Measurements from ENCODE around the gene HSD17B14. TPM values are rescaled to one million over a fixed set of nuclear protein-coding genes. Genes with fewer than 3 reads are reported as not detected.

HSD17B14 gene
- total and polyA plus RNA-seq, 2 of the 13 experiments (the other 11 are each of a cell fraction or from before 2014, with no cell fraction given): 0.58 to 1.2 TPM

DNA sequence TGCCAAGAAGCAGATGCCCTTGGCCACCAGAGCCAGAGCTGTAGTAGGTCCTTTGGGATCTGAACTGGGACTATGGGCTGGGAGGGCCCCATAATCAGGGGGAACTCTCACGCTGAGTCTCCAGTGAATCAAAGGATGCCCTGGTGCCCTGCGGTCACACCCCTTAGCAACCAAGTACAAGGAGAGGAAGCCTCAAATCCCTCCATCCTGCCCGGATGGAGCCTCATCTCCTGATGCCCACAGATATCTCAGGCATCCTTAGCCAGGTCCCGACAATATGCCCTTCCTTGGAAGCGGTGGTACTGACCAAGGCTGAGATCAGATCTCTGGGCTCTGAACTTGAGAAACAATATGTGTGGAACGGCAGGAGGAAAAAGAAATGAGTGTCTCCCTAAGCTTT lies 30.4 kb upstream of the HSD17B14 start:
- Histone ChIP-seq H3K4me3 (replicated peaks in 1 of 3; ENCODE audit: insufficient read depth in 1 of 3, low read depth in 2 of 3, low read length in 3 of 3) (no peak overlapping the region), H3K4me2 (ENCODE audit: low read depth, low read length) (peak overlapping the region; percentile 95), H3K27ac (ENCODE audit: extremely low read length, insufficient read depth, low read length) (no peak overlapping the region), H3K9me3 (ENCODE audit: low read length) (no peaks in the 10 kb centered on the region), H3K27me3 (ENCODE audit: control insufficient read depth in 1 of 2, insufficient read depth in 2 of 2, low read length in 2 of 2) (no peaks in the 10 kb centered on the region), H4K20me1 (ENCODE audit: insufficient read depth, low read length) (no peaks in the 10 kb centered on the region), H3K79me2 (ENCODE audit: insufficient read depth, low read length) (no peaks in the 10 kb centered on the region), H2AFZ (ENCODE audit: low read length) (no peak overlapping the region), H3K9ac (ENCODE audit: insufficient read depth, low read depth, low read length) (no peak overlapping the region), H3K36me3 (replicated peaks in 1 of 2; ENCODE audit: control insufficient read depth in 1 of 2, insufficient read depth in 2 of 2, low read length in 2 of 2) (no peaks in the 10 kb centered on the region), H3K4me1 (ENCODE audit: insufficient read depth, low read length) (peaks cover 25% of the 10 kb centered on the region)
- CTCF ChIA-PET (ENCODE audit: low intra/inter-chr PET ratio, low total read pairs): no interaction called here
- FAIRE-seq (no peak), DNase-seq (ENCODE audit: low spot score) (no peak), ATAC-seq (no peak)
- in situ Hi-C loops (cut with HindIII; ENCODE audit: extremely low pct_ligation_motif_present, low pct_unique_long_range_greater_than_20kb): no loop called here
- TF ChIP-seq ZNF605 (CRISPR knock-in tag; IDR thresholded peaks at IDR 0.05) (peak; percentile 14; the same call in 1 of the 2 replicates), ZNF792 (CRISPR knock-in tag; IDR thresholded peaks at IDR 0.05) (no peak)
- POLR2A ChIA-PET: interaction anchor here (1.9 to 3.1 kb wide), 2 partner anchors 97 to 101 kb away, joined by 4 to 10 read pairs; no protein-coding TSS in a partner anchor
- BruUV-seq (replicated peaks): no TSS peak
- WGBS (ENCODE audit: low lambda C conversion rate): 81% methylated on average over 3 of the region's 6 CpGs
- intact Hi-C loops (cut with micrococcal nuclease; ENCODE audit: unreplicated experiment): no loop called here

DNA sequence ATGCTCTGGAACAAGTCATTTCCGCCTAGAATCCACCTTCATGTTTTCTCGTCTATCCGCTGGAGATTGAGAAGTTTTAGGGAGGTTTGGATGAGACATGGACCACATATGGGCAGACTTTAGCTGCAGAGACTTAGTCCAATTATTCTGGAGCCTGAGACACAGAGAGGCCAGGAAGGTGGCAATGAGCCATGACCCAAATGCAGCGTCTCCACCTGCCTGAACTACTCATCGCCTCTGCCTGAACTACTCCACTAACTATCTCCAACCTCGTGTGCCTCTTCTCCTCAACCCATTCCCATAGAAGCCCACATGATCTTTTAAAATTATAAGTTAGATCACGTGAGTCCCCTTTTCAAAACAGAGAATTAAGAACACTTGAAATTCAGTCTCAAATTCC lies 26.5 kb upstream of the HSD17B14 start:
- in situ Hi-C loops (cut with HindIII; ENCODE audit: extremely low pct_ligation_motif_present, low pct_unique_long_range_greater_than_20kb): no loop called here
- Histone ChIP-seq H2AFZ (ENCODE audit: low read length) (no peak overlapping the region), H4K20me1 (ENCODE audit: insufficient read depth, low read length) (no peaks in the 10 kb centered on the region), H3K36me3 (replicated peaks in 1 of 2; ENCODE audit: control insufficient read depth in 1 of 2, insufficient read depth in 2 of 2, low read length in 2 of 2) (no peaks in the 10 kb centered on the region), H3K4me1 (ENCODE audit: insufficient read depth, low read length) (peaks cover 16% of the 10 kb centered on the region), H3K27me3 (ENCODE audit: control insufficient read depth in 1 of 2, insufficient read depth in 2 of 2, low read length in 2 of 2) (no peaks in the 10 kb centered on the region), H3K4me2 (ENCODE audit: low read depth, low read length) (no peak overlapping the region), H3K9ac (ENCODE audit: insufficient read depth, low read depth, low read length) (no peak overlapping the region), H3K27ac (ENCODE audit: extremely low read length, insufficient read depth, low read length) (no peak overlapping the region), H3K4me3 (replicated peaks in 1 of 3; ENCODE audit: insufficient read depth in 1 of 3, low read depth in 2 of 3, low read length in 3 of 3) (no peak overlapping the region), H3K9me3 (ENCODE audit: low read length) (no peaks in the 10 kb centered on the region), H3K79me2 (ENCODE audit: insufficient read depth, low read length) (no peaks in the 10 kb centered on the region)
- FAIRE-seq: no peak
- no peak for ATAC-seq
- CTCF ChIA-PET (ENCODE audit: low intra/inter-chr PET ratio, low total read pairs): no interaction called here
- whole genome bisulfite sequencing (ENCODE audit: low lambda C conversion rate): 93% methylated on average over 7 of the region's 7 CpGs
- DNase-seq (ENCODE audit: low spot score): no peak
- BruUV-seq (replicated peaks): no TSS peak
- intact Hi-C loops (cut with micrococcal nuclease; ENCODE audit: unreplicated experiment): no loop called here
- POLR2A ChIA-PET: no interaction called here
- TF ChIP-seq ZFP82 (CRISPR knock-in tag; IDR thresholded peaks at IDR 0.05; ENCODE audit: borderline replicate concordance): no peak
- TF ChIP-seq ZNF446 (CRISPR knock-in tag; IDR thresholded peaks at IDR 0.05): no peak
- TF ChIP-seq STAT5B (CRISPR knock-in tag; IDR thresholded peaks at IDR 0.05): no peak
- TF ChIP-seq, protein P1, sequence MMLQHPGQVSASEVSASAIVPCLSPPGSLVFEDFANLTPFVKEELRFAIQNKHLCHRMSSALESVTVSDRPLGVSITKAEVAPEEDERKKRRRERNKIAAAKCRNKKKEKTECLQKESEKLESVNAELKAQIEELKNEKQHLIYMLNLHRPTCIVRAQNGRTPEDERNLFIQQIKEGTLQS (CRISPR knock-in tag; IDR thresholded peaks at IDR 0.05): no peak
- TF ChIP-seq HOXA7 (CRISPR knock-in tag; IDR thresholded peaks at IDR 0.05): no peak
- no peak for TF ChIP-seq RBFOX2 (IDR thresholded peaks at IDR 0.05; ENCODE audit: low read depth, low read length)
- no peak for TF ChIP-seq ZZZ3 (CRISPR knock-in tag; IDR thresholded peaks at IDR 0.05; ENCODE audit: borderline replicate concordance)
- TF ChIP-seq ERF (CRISPR knock-in tag; IDR thresholded peaks at IDR 0.05): no peak
- no peak for TF ChIP-seq CCAR2 (optimal IDR thresholded peaks at IDR 0.05; ENCODE audit: low read depth, low read length)
- TF ChIP-seq SOX6 (IDR thresholded peaks at IDR 0.05): no peak
- TF ChIP-seq SOX6 (CRISPR knock-in tag; IDR thresholded peaks at IDR 0.05): no peak
- TF ChIP-seq, protein P2, sequence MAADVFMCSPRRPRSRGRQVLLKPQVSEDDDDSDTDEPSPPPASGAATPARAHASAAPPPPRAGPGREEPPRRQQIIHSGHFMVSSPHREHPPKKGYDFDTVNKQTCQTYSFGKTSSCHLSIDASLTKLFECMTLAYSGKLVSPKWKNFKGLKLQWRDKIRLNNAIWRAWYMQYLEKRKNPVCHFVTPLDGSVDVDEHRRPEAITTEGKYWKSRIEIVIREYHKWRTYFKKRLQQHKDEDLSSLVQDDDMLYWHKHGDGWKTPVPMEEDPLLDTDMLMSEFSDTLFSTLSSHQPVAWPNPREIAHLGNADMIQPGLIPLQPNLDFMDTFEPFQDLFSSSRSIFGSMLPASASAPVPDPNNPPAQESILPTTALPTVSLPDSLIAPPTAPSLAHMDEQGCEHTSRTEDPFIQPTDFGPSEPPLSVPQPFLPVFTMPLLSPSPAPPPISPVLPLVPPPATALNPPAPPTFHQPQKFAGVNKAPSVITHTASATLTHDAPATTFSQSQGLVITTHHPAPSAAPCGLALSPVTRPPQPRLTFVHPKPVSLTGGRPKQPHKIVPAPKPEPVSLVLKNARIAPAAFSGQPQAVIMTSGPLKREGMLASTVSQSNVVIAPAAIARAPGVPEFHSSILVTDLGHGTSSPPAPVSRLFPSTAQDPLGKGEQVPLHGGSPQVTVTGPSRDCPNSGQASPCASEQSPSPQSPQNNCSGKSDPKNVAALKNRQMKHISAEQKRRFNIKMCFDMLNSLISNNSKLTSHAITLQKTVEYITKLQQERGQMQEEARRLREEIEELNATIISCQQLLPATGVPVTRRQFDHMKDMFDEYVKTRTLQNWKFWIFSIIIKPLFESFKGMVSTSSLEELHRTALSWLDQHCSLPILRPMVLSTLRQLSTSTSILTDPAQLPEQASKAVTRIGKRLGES (CRISPR knock-in tag; IDR thresholded peaks at IDR 0.05; ENCODE audit: borderline replicate concordance): no peak
- no peak for TF ChIP-seq ZNF296 (CRISPR knock-in tag; conservative IDR thresholded peaks at IDR 0.05)
- no peak for TF ChIP-seq ZNF841 (CRISPR knock-in tag; IDR thresholded peaks at IDR 0.05; ENCODE audit: borderline replicate concordance)
- TF ChIP-seq TCF12 (IDR thresholded peaks at IDR 0.05): no peak
- no peak for TF ChIP-seq TCF12 (CRISPR knock-in tag; IDR thresholded peaks at IDR 0.05)
- no peak for TF ChIP-seq SIN3A (IDR thresholded peaks at IDR 0.05; ENCODE audit: borderline replicate concordance, low read depth, low read length)
- no peak for TF ChIP-seq ZNF274 (CRISPR knock-in tag; IDR thresholded peaks at IDR 0.05)

Measured in HepG2 (cell line).